Bronchial epithelial cell (primary cell): ENCODE measurements around the gene ANTXR1. TPM values are rescaled to one million over a fixed set of nuclear protein-coding genes. Genes with fewer than 3 reads are reported as not detected.

Experiments
- DNase-seq: peaks from one replicate; pipeline ENCODE4 v3.0.0-alpha.2; 2010; ENCODE audit warnings: low read depth
- FAIRE-seq: peaks from 2 replicates; lab custom pipeline; 2011; peaks lifted over from hg19 to GRCh38; lab: Jason Lieb, UNC
- H3K27me3 ChIP-seq: 2 replicates; pipeline ENCODE4 v1.5.1; 2011; ENCODE audit warnings: low read length; ENCODE audit not compliant: control insufficient read depth, insufficient read depth
- H3K36me3 ChIP-seq: 2 replicates; pipeline ENCODE4 v1.5.1; 2011; ENCODE audit warnings: low read length; ENCODE audit not compliant: control insufficient read depth, insufficient read depth
- H3K4me3 ChIP-seq: 2 replicates; pipeline ENCODE4 v1.5.1; 2011; ENCODE audit warnings: mild to moderate bottlenecking, low read depth, low read length, control low read depth
- total RNA-seq: library from RNA; depleted of rRNA; stranded (reverse); fragments of >200 nt; gene quantifications from 2 replicates; pipeline ENCODE4 v1.2.1, GENCODE V29; 2014
- TF ChIP-seq, protein P1 (sequence below): IDR thresholded peaks from 2 replicates; pipeline ENCODE4 v1.5.1; 2011; ENCODE audit warnings: mild to moderate bottlenecking, moderate library complexity, low read length, control low read depth, inconsistent platforms; ENCODE audit not compliant: insufficient read depth, severe bottlenecking

Gene ANTXR1
- total RNA-seq, 1 donor from 2014 or later = 3.7 TPM

DNA sequence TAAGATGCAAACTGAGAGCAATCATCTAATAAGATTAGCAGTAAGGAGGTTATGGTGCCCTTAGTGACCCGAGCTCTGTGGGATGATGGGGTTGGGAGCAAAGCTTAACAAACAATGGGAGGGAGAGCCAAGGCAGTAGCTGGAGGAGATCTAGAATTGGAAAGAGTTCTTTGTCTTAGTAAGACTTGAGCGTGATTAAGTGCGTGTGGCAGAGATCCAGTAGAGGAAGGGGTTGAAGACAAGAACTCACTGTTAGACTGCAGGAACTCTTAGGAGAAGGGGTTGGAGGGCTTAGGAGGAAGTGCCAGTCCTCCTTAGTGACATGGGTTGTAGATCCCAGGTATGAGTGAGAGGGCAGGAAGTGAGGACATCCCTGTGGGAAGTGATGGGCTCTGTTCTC is 189.3 kb downstream of the ANTXR1 start:
- no peak for DNase-seq
- H3K4me3 ChIP-seq = no peak overlapping the region
- H3K27me3 ChIP-seq = no peaks in the 10 kb centered on the region
- TF ChIP-seq, protein P1, sequence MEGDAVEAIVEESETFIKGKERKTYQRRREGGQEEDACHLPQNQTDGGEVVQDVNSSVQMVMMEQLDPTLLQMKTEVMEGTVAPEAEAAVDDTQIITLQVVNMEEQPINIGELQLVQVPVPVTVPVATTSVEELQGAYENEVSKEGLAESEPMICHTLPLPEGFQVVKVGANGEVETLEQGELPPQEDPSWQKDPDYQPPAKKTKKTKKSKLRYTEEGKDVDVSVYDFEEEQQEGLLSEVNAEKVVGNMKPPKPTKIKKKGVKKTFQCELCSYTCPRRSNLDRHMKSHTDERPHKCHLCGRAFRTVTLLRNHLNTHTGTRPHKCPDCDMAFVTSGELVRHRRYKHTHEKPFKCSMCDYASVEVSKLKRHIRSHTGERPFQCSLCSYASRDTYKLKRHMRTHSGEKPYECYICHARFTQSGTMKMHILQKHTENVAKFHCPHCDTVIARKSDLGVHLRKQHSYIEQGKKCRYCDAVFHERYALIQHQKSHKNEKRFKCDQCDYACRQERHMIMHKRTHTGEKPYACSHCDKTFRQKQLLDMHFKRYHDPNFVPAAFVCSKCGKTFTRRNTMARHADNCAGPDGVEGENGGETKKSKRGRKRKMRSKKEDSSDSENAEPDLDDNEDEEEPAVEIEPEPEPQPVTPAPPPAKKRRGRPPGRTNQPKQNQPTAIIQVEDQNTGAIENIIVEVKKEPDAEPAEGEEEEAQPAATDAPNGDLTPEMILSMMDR = no peak
- FAIRE-seq = no peak
- H3K36me3 ChIP-seq = no peaks in the 10 kb centered on the region

DNA sequence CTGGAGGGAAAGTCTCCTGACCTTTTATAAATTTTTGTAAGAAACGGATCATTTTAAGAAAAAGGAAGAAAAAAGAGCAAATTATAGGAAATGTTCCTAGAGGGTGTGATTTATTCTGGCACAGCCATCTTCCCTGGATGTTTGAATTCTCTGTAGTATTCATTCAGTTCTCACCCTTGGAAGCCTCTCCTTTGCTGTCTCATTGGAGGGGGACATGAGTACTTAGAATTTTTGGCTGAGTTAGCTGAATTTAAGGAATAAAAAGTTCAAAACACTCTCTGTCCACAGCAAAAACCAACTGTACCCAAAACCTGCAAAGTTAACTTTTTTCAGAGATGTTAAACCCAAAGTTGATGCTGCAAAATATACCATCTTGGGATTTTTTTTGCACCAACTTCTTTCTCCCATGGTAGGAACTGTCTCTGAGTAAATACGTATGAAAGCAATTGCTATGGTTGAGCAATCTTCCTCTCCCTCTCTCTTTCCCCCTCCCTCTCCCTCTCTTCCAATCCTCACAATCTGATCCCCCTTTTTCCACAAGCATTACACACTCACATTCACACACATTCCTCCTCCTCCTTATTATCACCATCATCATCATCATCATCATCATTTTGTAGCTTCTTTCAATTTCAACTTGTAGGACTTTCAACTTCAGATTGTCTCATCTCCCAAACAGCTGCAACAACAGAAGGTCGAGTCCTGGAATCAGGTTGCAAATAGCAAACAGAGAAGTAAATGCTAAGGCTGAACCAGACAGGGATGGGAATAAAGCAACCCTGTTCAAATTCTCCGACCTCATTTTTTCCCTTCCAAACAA is 190.4 kb downstream of the ANTXR1 start:
- DNase-seq = no peak
- Histone ChIP-seq H3K27me3 (no peaks in the 10 kb centered on the region), H3K4me3 (no peak overlapping the region), H3K36me3 (no peaks in the 10 kb centered on the region)
- TF ChIP-seq, protein P1 = no peak
- FAIRE-seq = no peak

DNA sequence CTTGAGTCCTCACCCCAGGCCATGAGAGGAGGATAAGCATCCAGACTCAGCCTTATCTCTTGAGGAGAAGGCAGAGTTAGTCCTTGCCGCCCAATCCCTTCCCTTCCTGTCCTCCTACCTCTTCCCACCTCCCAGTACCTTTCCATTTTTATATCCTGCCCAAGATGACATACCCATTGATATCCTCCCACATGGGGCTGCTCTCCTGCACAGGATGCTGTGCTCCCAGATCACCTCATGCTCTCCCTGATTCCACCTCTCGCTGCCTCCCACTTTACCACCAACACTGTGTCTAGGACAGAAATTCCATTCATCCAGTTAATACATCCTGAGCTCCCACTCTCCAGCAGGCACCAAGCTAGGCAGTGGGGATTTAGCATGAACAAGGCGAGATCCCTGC is 191.7 kb downstream of the ANTXR1 start:
- FAIRE-seq = peak; percentile 13

DNA sequence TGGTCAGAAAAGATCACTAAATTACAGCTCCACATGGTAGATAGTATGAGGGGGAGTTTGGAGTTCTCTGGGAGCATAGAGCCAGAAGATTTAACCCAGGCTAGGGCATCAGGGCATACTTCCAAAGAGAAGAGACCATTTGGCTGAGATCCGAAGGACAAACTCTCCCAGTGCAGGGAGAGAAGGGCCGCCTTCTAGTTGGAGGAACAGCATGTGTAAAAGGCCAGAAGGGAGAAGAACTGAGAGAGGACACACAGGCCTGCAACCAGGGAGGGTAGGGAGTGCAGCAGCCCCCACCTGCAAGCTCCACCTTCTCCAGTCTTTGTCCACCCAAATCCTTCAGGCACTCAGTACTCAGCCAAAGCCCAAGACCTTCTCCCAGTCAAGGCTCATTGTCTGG is 192.1 kb downstream of the ANTXR1 start:
- no peak overlapping the region for H3K4me3 ChIP-seq
- no peaks in the 10 kb centered on the region for H3K27me3 ChIP-seq
- TF ChIP-seq, protein P1 = no peak
- H3K36me3 ChIP-seq = no peaks in the 10 kb centered on the region
- FAIRE-seq (no peak), DNase-seq (no peak)

More for the DNA sequence above, 191.7 kb downstream of the ANTXR1 start:
- Histone ChIP-seq H3K27me3 (no peaks in the 10 kb centered on the region), H3K4me3 (no peak overlapping the region), H3K36me3 (no peaks in the 10 kb centered on the region)
- TF ChIP-seq, protein P1 = no peak
- DNase-seq = no peak

DNA sequence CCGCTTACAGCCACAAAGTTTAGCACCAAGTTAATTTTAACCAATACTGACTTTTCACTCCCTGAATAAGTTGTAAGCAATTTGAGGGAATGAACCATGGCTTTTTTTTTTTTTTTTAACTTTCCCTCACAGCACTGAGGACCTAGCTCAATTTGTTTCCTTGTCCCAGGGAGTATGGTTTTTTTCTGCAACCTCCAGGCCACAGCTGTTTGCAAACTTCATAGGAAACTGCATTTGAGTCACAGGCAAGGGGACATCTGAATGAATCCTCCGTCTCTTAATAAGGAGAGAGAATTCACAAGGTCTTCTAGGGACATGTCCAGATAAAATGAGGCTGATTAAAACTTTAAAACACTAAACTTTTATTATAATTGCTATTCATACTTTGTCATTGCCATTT is 192.5 kb downstream of the ANTXR1 start:
- no peak for DNase-seq
- TF ChIP-seq, protein P1 = no peak
- Histone ChIP-seq H3K27me3 (no peaks in the 10 kb centered on the region), H3K4me3 (no peak overlapping the region), H3K36me3 (no peaks in the 10 kb centered on the region)
- FAIRE-seq = no peak
